GM21619 (cell line): ENCODE results near the gene ARHGAP10.
"Not testable (repeated sequence)": the region's sequence is repeated elsewhere in the genome, so short reads cannot be mapped to it uniquely, and the experiment has no call there.

ENCODE experiments used
- ATAC-seq: cut with Tn5 transposase; IDR thresholded peaks from one replicate; pipeline ENCODE4 v1.9.1; 2021; ENCODE audit not compliant: unreplicated experiment

ARHGAP10 gene

GRCh38 chr4:147980586-147980985, 248.7 kb downstream of the ARHGAP10 start:
- no peak for ATAC-seq

- ATAC-seq, result peak; percentile 92
Observed at GRCh38 chr4:147981305-147981704, 249.4 kb downstream of the ARHGAP10 start.

DNA sequence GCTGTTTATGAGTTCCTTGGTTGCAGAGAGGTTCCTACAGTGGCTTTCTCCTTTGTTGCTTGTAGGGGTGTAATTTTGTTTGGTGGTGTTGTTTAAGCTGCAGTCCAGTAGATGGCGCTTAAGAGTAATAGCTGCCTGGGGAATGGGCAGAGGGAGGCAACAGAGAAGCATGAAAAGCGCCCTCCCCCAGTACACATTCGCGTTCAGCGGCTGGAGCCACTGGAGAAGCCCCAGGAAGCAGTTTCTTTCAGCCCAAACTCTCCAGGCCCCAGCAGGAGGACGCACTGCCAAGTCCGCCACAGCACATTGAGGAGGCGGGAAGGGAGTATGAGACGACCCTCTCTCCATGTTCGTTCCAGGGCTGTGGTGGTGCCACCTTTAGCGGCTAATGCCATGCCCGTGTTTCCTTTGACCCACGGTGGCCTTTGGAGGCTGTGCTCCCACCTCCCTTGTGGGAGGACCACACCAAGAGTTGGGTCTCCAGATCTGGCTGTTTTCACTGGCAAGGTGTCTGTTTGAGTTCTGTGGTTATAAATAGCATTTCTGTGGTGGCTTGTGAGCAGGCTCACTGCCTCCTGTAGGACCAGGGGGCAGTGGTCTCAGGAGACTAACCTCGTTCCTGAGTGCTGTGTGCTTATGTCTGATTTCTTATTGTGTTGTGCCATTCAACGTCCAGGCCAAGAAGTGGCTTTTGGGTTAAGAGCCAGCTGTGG, 252.3 kb downstream of the ARHGAP10 start:
- no peak for ATAC-seq

- no peak for ATAC-seq
Observed at GRCh38 chr4:147984778-147985138, 252.9 kb downstream of the ARHGAP10 start.

DNA sequence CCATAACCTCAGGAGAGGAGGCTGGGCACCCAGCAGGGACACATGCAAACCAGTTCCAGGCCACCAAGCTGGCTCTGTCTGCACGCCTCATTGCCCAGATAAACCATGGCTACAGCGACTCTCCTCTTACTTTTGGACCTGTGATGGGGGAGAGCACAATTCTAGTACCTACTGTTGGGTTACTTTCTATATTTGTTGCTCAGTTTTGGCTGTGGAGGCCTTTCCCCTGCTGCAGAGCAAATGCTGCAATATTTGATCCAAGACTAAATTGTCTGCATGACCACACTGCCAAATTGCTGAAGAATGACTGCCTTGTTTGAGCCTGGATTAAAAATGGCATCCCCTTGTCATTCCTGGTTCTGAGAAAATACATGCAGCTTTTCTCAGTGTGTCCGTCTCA, 253.5 kb downstream of the ARHGAP10 start:
- no peak for ATAC-seq

DNA sequence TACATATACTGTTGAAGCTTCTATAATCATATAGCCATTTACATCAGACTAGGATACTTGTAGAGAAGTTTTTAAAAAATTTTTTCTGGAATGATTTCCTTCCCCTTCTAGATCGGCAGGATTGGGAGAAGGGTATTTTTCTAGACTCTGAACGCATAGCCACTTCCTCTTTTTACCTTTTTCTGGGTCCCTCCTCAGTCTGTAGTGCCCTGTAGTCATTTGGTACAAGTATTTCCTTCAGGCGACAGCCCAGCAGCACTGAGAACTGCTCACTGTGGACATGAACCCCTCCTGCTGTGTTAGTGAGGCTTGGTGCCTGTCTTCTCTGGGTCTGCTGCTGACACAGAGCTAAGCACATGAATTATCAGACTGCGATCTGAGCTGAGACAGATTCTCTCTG, 255.4 kb downstream of the ARHGAP10 start:
- ATAC-seq, result peak; percentile 67

DNA sequence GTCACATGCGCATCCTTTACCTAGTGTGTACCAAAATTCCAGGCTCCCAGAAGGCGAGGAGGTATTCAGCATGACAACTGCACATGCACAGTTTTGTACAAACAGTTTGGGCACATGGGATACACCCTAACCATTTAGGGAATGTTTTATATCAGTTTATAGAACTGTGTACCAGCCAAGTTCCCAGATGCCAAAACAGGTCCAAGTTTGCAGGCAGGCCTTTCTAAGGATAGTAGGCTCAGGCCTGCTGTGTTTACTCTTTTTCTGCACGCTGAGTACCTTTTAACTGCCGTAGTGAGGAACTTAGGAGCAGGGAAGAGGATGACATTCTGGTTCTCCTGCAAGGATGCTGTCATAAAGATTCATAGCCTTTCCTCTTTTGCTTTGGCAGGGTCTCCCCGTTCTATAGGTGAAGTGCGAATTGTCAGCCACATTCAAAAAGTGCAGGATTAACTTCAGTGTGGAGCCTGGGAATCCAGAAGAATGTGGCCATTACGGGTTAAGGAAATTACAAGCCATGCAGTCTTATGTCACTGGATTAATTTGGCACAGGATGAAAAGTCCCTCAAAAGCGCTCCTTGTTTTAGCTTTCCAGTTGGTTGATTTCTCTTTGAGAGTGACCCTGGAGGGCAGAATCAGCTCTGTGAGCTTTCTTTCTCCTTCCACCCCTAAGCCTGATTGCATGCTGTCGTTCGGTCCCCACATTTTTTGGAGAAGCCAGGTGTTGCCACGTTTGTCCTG, 259.8 kb downstream of the ARHGAP10 start:
- no peak for ATAC-seq

- no peak for ATAC-seq
Observed at GRCh38 chr4:147994076-147994475, 262.2 kb downstream of the ARHGAP10 start.

- ATAC-seq, result no peak
Observed at GRCh38 chr4:147994491-147995385, 262.9 kb downstream of the ARHGAP10 start.

DNA sequence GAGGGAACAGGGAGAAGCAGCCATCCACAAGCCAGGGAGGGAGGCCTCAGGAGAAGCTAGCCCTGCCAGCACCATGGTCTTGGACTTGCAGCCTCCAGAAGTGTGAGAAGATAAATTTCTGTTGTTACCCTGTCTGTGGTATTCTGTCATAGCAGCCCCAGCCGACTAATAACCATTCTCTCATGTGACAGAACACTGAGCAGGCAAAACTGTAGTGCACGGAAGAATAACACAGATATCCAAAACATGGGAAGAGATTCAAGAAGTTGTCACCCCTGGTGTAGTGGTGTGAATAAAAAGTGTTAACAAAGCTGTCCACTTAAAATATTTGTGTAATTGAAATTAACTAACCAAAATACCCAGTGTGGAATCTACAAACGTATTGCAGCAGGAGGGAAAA, 265.0 kb downstream of the ARHGAP10 start:
- ATAC-seq, result no peak

GRCh38 chr4:148000038-148000437, 268.1 kb downstream of the ARHGAP10 start:
- ATAC-seq, result not testable (repeated sequence)

- no peak for ATAC-seq
Observed at GRCh38 chr4:148004228-148004857, 272.5 kb downstream of the ARHGAP10 start.

DNA sequence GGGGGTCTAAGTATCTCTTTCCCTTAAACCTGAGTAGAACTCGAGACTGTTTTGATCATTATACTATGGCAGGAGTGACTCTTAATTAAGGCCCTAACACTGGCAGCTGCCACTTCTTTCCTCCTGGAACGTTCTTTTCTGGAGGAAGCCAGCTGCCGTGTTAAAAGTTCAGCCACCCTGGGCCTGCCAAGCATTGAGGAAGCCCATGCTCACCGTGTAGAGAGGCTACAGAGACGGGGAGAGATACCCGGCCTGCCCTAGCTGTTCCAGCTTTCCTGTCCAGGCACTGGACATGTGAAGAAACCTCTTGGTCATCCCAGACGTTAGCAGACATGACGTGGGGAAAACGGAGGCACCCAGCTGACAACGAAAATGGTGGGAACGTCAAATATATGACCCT, 274.1 kb downstream of the ARHGAP10 start:
- ATAC-seq, result no peak

- peak; percentile 35 for ATAC-seq
Observed at GRCh38 chr4:148007314-148007760, 275.4 kb downstream of the ARHGAP10 start.

GRCh38 chr4:148007792-148008191, 275.9 kb downstream of the ARHGAP10 start:
- no peak for ATAC-seq

DNA sequence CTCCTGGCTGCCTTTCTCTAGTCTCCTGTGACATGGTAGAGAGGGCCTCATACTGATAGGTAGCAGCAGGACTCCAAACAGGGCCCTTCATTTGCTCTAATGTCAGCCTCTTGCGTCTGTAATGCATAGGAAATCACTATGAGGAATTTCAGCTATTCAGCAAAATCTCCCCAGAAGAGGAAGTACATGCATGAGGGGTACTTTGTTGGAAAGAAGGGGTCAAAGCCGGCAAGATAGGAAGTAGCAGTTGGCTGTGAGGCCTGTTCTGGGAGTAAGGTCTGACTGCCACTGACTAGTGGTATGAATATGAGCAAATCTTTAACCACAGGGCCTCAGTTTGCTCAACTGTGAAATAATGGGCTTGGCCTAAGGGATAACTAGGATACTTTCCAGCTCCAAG, 283.2 kb downstream of the ARHGAP10 start:
- ATAC-seq, result no peak

DNA sequence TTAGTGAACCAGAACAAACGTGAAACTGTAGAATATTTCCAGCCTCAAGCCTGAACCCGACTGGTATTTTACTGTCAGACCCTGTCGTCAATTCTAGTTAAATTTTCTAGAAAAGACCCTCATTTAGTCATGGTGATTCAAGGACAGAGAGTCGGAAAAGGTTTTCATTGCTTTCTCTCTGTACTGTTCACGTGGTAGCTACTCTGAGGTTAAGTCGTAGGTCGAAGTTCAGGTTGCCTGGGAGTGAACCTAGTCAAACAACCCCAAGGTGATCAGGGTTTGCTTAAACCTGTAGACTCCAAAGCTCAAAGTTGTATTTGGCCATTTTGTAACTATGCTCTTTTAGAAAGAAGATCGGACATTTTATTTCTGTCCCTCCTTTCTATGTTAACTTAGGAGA, 283.6 kb downstream of the ARHGAP10 start:
- ATAC-seq, result no peak

DNA sequence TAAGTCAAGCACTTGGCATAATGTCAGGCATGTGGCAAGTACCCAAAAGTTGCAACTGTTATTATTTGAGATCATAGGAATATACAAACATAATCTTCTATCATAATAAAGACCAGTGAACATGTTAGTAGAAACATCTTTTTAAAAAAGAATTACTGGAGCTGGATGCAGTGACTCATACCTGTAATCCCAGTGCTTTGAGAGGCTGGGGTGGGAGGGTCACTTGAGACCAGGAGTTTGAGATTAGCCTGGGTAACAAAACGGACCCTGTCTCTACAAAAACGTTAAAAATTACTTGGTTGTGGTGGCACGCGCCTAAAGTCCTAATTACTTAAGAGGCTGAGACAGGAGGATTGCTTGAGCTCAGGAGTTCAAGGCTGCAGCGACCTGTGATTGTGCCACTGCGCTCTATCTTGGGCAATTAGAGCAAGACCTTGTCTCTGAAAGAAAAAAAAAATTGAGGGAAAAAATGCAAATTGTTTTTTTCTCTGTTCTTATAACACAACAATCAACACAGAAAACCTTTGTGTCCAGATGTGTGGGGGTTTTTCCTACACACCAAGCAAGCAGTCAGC, 284.3 kb downstream of the ARHGAP10 start:
- ATAC-seq, result no peak

- no peak for ATAC-seq
Observed at GRCh38 chr4:148017801-148018200, 285.9 kb downstream of the ARHGAP10 start.

DNA sequence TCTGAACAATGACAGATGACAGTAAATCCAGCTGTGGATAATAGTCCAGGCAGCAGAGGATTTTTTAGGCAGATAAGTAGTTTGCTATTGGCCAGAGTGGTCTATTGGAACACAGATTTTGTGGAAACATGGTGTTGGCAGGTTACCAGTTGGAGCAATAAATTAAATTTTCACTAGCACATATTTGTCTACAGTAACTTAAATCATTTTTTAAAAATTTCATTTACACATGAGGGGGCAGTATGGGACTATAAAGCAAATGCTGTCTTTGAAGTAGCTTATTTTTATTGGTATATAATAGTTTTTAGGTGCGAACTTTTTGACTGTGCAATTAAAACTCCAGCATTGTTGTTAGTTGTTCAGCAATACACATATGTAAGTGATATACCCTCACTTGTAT, 289.8 kb downstream of the ARHGAP10 start:
- ATAC-seq, result no peak

DNA sequence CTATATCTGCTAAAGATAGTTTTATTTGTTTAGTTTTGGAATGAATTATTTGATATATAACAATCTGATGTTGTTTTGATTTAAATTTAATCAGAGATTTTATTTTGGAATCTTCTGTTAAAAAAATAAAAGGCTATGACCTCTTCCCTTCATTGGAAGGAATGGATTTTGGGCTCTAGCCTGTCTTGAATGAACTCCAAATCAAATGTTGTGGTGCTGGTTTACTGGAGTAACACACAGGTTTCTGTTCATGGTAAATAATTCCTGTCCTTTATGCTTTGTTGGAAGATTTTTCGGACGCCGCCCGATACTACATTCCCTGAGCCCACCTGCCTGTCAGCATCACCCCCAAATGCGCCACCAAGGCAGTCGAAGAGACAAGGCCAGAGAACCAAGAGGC, 291.1 kb downstream of the ARHGAP10 start:
- ATAC-seq, result no peak
